ENCODE results near the gene HSPA4.

The HSPA4 gene

GRCh38 chr5:133113331-133114061 lies 61.7 kb downstream of the HSPA4 start:
- TF ChIP-seq, protein P1, sequence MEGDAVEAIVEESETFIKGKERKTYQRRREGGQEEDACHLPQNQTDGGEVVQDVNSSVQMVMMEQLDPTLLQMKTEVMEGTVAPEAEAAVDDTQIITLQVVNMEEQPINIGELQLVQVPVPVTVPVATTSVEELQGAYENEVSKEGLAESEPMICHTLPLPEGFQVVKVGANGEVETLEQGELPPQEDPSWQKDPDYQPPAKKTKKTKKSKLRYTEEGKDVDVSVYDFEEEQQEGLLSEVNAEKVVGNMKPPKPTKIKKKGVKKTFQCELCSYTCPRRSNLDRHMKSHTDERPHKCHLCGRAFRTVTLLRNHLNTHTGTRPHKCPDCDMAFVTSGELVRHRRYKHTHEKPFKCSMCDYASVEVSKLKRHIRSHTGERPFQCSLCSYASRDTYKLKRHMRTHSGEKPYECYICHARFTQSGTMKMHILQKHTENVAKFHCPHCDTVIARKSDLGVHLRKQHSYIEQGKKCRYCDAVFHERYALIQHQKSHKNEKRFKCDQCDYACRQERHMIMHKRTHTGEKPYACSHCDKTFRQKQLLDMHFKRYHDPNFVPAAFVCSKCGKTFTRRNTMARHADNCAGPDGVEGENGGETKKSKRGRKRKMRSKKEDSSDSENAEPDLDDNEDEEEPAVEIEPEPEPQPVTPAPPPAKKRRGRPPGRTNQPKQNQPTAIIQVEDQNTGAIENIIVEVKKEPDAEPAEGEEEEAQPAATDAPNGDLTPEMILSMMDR (IDR thresholded peaks at IDR 0.05; ENCODE audit: low read depth, low read length): no peak
- DNase-seq (ENCODE audit: extremely low read depth, low read depth): no peak

DNA sequence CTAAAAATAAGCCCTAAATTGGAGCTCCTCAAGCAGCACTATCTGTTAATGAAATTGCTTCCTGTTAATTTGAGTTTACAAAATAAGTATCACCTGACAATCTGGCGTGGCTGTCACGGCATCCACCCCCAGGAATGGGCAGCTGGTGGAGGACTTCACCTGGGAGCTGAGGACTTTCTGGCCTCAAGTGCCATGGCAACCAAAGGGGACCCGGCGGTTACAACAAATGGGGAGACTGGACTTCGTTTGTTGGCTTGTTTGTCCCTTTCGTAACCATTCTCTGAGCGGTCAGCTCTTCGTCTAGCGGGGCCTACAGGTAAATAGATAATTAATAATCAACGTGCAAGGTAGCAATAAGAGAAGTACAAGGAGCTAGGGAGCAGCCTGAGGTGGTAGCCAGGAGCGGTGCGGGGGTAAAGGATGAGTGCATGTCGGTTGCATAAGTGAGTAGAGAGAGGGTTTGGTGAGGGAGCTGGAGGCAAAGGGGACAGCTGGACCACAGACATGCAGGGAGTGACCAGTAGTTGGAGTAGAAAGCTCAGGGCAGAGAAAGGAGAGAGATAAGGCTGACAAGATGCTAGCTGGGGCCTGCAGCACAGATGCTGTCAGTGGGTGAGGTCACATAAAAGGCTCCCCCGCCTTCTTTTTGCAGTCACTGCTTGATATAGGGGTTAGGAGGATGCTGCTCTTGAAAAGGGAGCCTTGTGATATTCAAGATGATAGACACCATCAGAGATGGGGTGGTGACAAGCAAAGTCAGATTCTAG lies 62.5 kb downstream of the HSPA4 start:
- no peak for DNase-seq (ENCODE audit: extremely low read depth, low read depth)
- TF ChIP-seq, protein P1 (IDR thresholded peaks at IDR 0.05; ENCODE audit: low read depth, low read length): no peak

- DNase-seq (ENCODE audit: extremely low read depth, low read depth): no peak
- TF ChIP-seq, protein P1 (IDR thresholded peaks at IDR 0.05; ENCODE audit: low read depth, low read length): no peak
Measured at GRCh38 chr5:133114933-133115310, 63.1 kb downstream of the HSPA4 start.

- TF ChIP-seq, protein P1 (IDR thresholded peaks at IDR 0.05; ENCODE audit: low read depth, low read length): no peak
- no peak for DNase-seq (ENCODE audit: extremely low read depth, low read depth)
Measured at GRCh38 chr5:133116601-133117000, 64.8 kb downstream of the HSPA4 start.

DNA sequence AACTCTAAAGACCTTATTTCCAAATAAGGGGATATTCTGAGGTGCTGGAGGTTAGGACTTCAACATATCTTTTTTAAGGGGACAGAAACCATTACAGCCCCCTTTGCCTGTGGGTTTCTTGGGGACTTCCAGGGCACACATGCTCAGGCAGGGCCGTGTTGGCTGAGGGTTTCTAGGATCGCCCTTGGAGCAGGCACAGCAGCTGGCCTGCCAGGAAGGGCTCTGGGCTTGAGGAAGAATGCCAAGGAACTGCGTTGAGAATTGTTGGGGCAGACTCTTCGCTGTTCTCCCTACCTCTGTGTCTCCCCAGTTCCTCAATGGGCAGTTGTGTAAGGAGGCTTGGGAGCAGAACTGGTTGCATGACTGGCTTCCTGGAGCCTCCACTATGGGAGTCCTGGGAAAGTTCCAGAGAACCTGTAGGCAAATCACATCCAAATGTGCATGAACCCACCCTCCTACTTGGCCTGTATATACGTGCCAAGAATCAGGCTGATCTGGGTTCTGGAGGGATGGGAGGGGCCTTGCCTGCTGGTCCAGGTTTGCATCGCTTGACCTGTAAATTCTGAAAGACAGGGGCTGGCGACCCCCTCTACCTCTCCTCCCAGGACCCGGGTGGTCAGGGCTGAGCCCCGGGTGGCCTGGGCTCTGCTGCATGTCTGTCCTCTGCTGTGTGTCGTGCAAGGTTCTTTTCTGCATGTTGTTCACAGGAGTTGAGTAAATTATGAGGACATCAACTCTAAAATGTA lies 65.5 kb downstream of the HSPA4 start:
- TF ChIP-seq, protein P1 (IDR thresholded peaks at IDR 0.05; ENCODE audit: low read depth, low read length): no peak
- DNase-seq (ENCODE audit: extremely low read depth, low read depth): no peak

GRCh38 chr5:133117912-133118445 lies 66.2 kb downstream of the HSPA4 start:
- no peak for DNase-seq (ENCODE audit: extremely low read depth, low read depth)
- TF ChIP-seq, protein P1 (IDR thresholded peaks at IDR 0.05; ENCODE audit: low read depth, low read length): no peak

All from AG09319 (cell line).